PC-3 (cell line): ENCODE measurements around the gene FASTK.

Experiments
- EZH2 ChIP-seq: fragments of 300-600 bp; sonication (generic); IDR thresholded peaks from one replicate; pipeline ENCODE4 v1.6.1; 2017; ENCODE audit warnings: antibody characterized with exemption, mild to moderate bottlenecking, low read length; ENCODE audit not compliant: unreplicated experiment
- EZH2phosphoT487 ChIP-seq: fragments of 300-600 bp; sonication (generic); IDR thresholded peaks from 2 replicates; pipeline ENCODE4 v1.6.1; 2018; ENCODE audit warnings: mild to moderate bottlenecking, antibody characterized with exemption, low read length, borderline replicate concordance
- TF ChIP-seq, protein P1 (sequence below): fragments of 300-600 bp; sonication (generic); conservative IDR thresholded peaks from 2 replicates; pipeline ENCODE4 v1.5.1; 2017; ENCODE audit warnings: antibody characterized with exemption, low read depth, mild to moderate bottlenecking, low read length

DNA sequence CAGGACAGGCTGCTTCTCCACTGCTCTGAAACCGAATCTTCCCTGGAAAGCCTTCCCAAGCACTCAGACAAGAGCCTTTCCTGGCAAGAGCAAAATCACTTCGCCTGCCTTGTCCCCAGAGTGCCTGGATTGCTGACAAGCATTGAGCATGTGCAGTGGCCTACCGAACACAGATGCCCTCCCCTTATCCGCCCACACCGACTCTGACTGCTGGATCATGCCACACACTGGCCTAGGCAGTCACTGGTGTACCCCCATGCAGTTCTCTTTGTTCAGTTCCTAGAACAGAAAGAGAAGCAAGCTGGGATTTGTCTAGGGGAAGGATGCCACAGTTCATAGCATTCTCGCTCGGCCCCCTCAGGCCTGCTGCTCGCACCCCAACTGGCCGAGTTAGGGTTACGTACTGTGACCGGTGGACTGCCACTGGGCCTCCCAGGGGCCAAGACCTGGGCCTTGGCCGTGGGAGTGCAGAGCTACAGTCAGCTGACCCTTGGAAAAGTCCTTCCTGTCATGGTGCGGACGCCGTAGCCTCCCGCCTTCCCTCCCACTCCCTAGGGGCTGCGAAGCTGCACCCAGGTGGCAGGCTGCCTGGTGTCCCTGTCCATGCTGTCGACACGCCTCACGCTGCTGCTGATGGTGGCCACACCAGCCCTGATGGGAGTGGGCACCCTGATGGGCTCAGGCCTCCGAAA, 45.4 kb downstream of the FASTK start:
- TF ChIP-seq, protein P1, sequence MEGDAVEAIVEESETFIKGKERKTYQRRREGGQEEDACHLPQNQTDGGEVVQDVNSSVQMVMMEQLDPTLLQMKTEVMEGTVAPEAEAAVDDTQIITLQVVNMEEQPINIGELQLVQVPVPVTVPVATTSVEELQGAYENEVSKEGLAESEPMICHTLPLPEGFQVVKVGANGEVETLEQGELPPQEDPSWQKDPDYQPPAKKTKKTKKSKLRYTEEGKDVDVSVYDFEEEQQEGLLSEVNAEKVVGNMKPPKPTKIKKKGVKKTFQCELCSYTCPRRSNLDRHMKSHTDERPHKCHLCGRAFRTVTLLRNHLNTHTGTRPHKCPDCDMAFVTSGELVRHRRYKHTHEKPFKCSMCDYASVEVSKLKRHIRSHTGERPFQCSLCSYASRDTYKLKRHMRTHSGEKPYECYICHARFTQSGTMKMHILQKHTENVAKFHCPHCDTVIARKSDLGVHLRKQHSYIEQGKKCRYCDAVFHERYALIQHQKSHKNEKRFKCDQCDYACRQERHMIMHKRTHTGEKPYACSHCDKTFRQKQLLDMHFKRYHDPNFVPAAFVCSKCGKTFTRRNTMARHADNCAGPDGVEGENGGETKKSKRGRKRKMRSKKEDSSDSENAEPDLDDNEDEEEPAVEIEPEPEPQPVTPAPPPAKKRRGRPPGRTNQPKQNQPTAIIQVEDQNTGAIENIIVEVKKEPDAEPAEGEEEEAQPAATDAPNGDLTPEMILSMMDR: no peak
- no peak for TF ChIP-seq EZH2phosphoT487
- no peak for TF ChIP-seq EZH2
